ENCODE measurements around the gene TCF23. TPM values are rescaled to one million over a fixed set of nuclear protein-coding genes. Genes with fewer than 3 reads are reported as not detected.
"Not testable (repeated sequence)": the region's sequence is repeated elsewhere in the genome, so short reads cannot be mapped to it uniquely, and the experiment has no call there.

Gene TCF23
- total RNA-seq, 4 donors from 2014 or later = 0.13 TPM; not detected in 3

- no peak for DNase-seq
Observed at GRCh38 chr2:27118525-27119329, 30.1 kb upstream of the TCF23 start, which contains the start of gene CGREF1. Gene CGREF1 (minus strand): TSS chr2:27119128. CDS start chr2:27104366, 14,762 bp downstream.

GRCh38 chr2:27119330-27119670 is 29.5 kb upstream of the TCF23 start:
- intact Hi-C loops (cut with DNase I); H3K27me3 ChIP-seq; H3K36me3 ChIP-seq; H3K27ac ChIP-seq; DNase-seq; H3K9me3 ChIP-seq: not testable (repeated sequence)
- Histone ChIP-seq H3K4me1 (peaks cover 4 to 20% of the 10 kb centered on the region in 2 donors), H3K4me3 (replicated peaks in 1 of 3) (peak overlapping the region in 1 of 3 donors; percentile 24)
- 78 to 83% methylated on average over 8 of the region's 8 CpGs for WGBS, 2 donors

More at GRCh38 chr2:27118525-27119329, 30.1 kb upstream of the TCF23 start, which contains the start of gene CGREF1:
- no peaks in the 10 kb centered on the region for H3K27me3 ChIP-seq
- 9 to 15% methylated on average over 20 to 48 of the region's 84 CpGs for WGBS, 2 donors
- intact Hi-C loops (cut with DNase I) = no loop called here
- no peak for TF ChIP-seq POLR2A (IDR thresholded peaks at IDR 0.05)
- H3K4me1 ChIP-seq = peaks cover 4 to 15% of the 10 kb centered on the region in 2 donors
- no peaks in the 10 kb centered on the region for H3K36me3 ChIP-seq
- H3K9me3 ChIP-seq = no peaks in the 10 kb centered on the region
- no peak within 1 kb of the TSS for H3K27ac ChIP-seq
- H3K4me3 ChIP-seq (replicated peaks in 1 of 3) = peak within 1 kb of the TSS in 1 of 3 donors; percentile 24

- Histone ChIP-seq H3K27me3 (no peaks in the 10 kb centered on the region), H3K4me3 (replicated peaks in 1 of 3) (no peak overlapping the region), H3K9me3 (no peaks in the 10 kb centered on the region), H3K27ac (no peak overlapping the region), H3K36me3 (no peaks in the 10 kb centered on the region), H3K4me1 (peaks cover 4 to 20% of the 10 kb centered on the region in 2 donors)
- TF ChIP-seq POLR2A (IDR thresholded peaks at IDR 0.05) = no peak
- no peak for TF ChIP-seq CTCF (IDR thresholded peaks at IDR 0.05)
- DNase-seq = no peak
- 75 to 81% methylated on average over 2 of the region's 2 CpGs for WGBS, 2 donors
- intact Hi-C loops (cut with DNase I) = no loop called here
Observed at GRCh38 chr2:27121906-27122305, 26.9 kb upstream of the TCF23 start.

- peaks cover 4 to 20% of the 10 kb centered on the region in 2 donors for H3K4me1 ChIP-seq
- no peak overlapping the region for H3K27ac ChIP-seq
- 90 to 94% methylated on average over 7 of the region's 7 CpGs for WGBS, 2 donors
- no peaks in the 10 kb centered on the region for H3K27me3 ChIP-seq
- no peaks in the 10 kb centered on the region for H3K9me3 ChIP-seq
- intact Hi-C loops (cut with DNase I) = no loop called here
- no peaks in the 10 kb centered on the region for H3K36me3 ChIP-seq
- H3K4me3 ChIP-seq (replicated peaks in 1 of 3) = no peak overlapping the region
- no peak for TF ChIP-seq CTCF (IDR thresholded peaks at IDR 0.05)
- TF ChIP-seq POLR2A (IDR thresholded peaks at IDR 0.05) = no peak
- DNase-seq = no peak
Observed at GRCh38 chr2:27122791-27123190, 26.0 kb upstream of the TCF23 start.

- DNase-seq = peak; percentile 65
- Histone ChIP-seq H3K27me3 (no peaks in the 10 kb centered on the region), H3K27ac (peak within 1 kb of the TSS in 1 of 3 donors; percentile 3), H3K4me1 (peaks cover under 1 to 16% of the 10 kb centered on the region in 2 donors), H3K9me3 (no peaks in the 10 kb centered on the region), H3K36me3 (no peaks in the 10 kb centered on the region), H3K4me3 (replicated peaks in 1 of 3) (peak within 1 kb of the TSS in 2 of 3 donors; percentile 19 to 55)
- intact Hi-C loops (cut with DNase I) = no loop called here
- WGBS, 2 donors = 7 to 10% methylated on average over 22 to 29 of the region's 47 CpGs
- TF ChIP-seq CTCF (IDR thresholded peaks at IDR 0.05) (no peak), POLR2A (IDR thresholded peaks at IDR 0.05) (peak in 1 of 2 donors; percentile 33)
Observed at GRCh38 chr2:27123302-27124150, 25.3 kb upstream of the TCF23 start, which contains the start of gene ABHD1. Gene ABHD1 (plus strand): TSS chr2:27123815. CDS start chr2:27123949, 134 bp downstream.

All from thyroid gland (tissue), 4 donors.